ENCODE data around the gene KIF26A.

The KIF26A gene

GRCh38 chr14:104155513-104155912 lies 17.1 kb downstream of the KIF26A start:
- Histone ChIP-seq H3K4me3 (replicated peaks; ENCODE audit: low read depth, low read length) (no peak overlapping the region), H3K36me3 (ENCODE audit: control insufficient read depth, insufficient read depth, low read length) (no peaks in the 10 kb centered on the region), H3K27me3 (replicated peaks; ENCODE audit: control insufficient read depth, insufficient read depth, low read length) (no peaks in the 10 kb centered on the region)
- TF ChIP-seq CTCF (IDR thresholded peaks at IDR 0.05; ENCODE audit: insufficient read depth, low read length, poor library complexity, severe bottlenecking) = no peak
- no peak for DNase-seq (ENCODE audit: extremely low read depth, insufficient read length)

- Histone ChIP-seq H3K4me3 (replicated peaks; ENCODE audit: low read depth, low read length) (no peak overlapping the region), H3K27me3 (replicated peaks; ENCODE audit: control insufficient read depth, insufficient read depth, low read length) (no peaks in the 10 kb centered on the region), H3K36me3 (ENCODE audit: control insufficient read depth, insufficient read depth, low read length) (no peaks in the 10 kb centered on the region)
- DNase-seq (ENCODE audit: extremely low read depth, insufficient read length) = no peak
- no peak for TF ChIP-seq CTCF (IDR thresholded peaks at IDR 0.05; ENCODE audit: insufficient read depth, low read length, poor library complexity, severe bottlenecking)
Measured at GRCh38 chr14:104156142-104156541, 17.8 kb downstream of the KIF26A start.

- peak; percentile 5 for TF ChIP-seq CTCF (IDR thresholded peaks at IDR 0.05; ENCODE audit: insufficient read depth, low read length, poor library complexity, severe bottlenecking)
- H3K4me3 ChIP-seq (replicated peaks; ENCODE audit: low read depth, low read length) = no peak overlapping the region
- no peaks in the 10 kb centered on the region for H3K27me3 ChIP-seq (replicated peaks; ENCODE audit: control insufficient read depth, insufficient read depth, low read length)
- DNase-seq (ENCODE audit: extremely low read depth, insufficient read length) = no peak
- H3K36me3 ChIP-seq (ENCODE audit: control insufficient read depth, insufficient read depth, low read length) = no peaks in the 10 kb centered on the region
Measured at GRCh38 chr14:104157016-104157928, 18.9 kb downstream of the KIF26A start.

- H3K27me3 ChIP-seq (replicated peaks; ENCODE audit: control insufficient read depth, insufficient read depth, low read length) = no peaks in the 10 kb centered on the region; the same call in 1 of the 2 replicates
- no peaks in the 10 kb centered on the region for H3K36me3 ChIP-seq (ENCODE audit: control insufficient read depth, insufficient read depth, low read length)
- TF ChIP-seq CTCF (IDR thresholded peaks at IDR 0.05; ENCODE audit: insufficient read depth, low read length, poor library complexity, severe bottlenecking) = no peak
- no peak for DNase-seq (ENCODE audit: extremely low read depth, insufficient read length)
- no peak overlapping the region for H3K4me3 ChIP-seq (replicated peaks; ENCODE audit: low read depth, low read length)
Measured at GRCh38 chr14:104158827-104159798, 20.7 kb downstream of the KIF26A start.

GRCh38 chr14:104159990-104160389 lies 21.6 kb downstream of the KIF26A start:
- Histone ChIP-seq H3K36me3 (ENCODE audit: control insufficient read depth, insufficient read depth, low read length) (no peaks in the 10 kb centered on the region), H3K4me3 (replicated peaks; ENCODE audit: low read depth, low read length) (no peak overlapping the region), H3K27me3 (replicated peaks; ENCODE audit: control insufficient read depth, insufficient read depth, low read length) (no peaks in the 10 kb centered on the region; the same call in 1 of the 2 replicates)
- TF ChIP-seq CTCF (IDR thresholded peaks at IDR 0.05; ENCODE audit: insufficient read depth, low read length, poor library complexity, severe bottlenecking) = no peak
- DNase-seq (ENCODE audit: extremely low read depth, insufficient read length) = no peak
